Breast epithelium (tissue), 3 donors: Measurements from ENCODE around the gene PPP1R15B.

Experiments
- POLR2A ChIP-seq: fragments of 450-650 bp; IDR thresholded peaks from one replicate; pipeline ENCODE4 v1.6.1; 2016; ENCODE audit warnings: antibody characterized with exemption, mild to moderate bottlenecking, moderate library complexity
- POLR2AphosphoS5 ChIP-seq, 3 donors: sonication (generic); formaldehyde crosslinking; IDR thresholded peaks; one replicate each; pipeline ENCODE4 v1.6.1; 2017; ENCODE audit warnings: antibody characterized with exemption in 3 of 3
- TF ChIP-seq, protein P1 (sequence below), 3 donors: fragments of 450-650 bp; IDR thresholded peaks; one replicate each; pipeline ENCODE4 v1.5.1; 2016 to 2017; ENCODE audit warnings: antibody characterized with exemption in 3 of 3, mild to moderate bottlenecking in 3 of 3, moderate library complexity in 3 of 3

DNA sequence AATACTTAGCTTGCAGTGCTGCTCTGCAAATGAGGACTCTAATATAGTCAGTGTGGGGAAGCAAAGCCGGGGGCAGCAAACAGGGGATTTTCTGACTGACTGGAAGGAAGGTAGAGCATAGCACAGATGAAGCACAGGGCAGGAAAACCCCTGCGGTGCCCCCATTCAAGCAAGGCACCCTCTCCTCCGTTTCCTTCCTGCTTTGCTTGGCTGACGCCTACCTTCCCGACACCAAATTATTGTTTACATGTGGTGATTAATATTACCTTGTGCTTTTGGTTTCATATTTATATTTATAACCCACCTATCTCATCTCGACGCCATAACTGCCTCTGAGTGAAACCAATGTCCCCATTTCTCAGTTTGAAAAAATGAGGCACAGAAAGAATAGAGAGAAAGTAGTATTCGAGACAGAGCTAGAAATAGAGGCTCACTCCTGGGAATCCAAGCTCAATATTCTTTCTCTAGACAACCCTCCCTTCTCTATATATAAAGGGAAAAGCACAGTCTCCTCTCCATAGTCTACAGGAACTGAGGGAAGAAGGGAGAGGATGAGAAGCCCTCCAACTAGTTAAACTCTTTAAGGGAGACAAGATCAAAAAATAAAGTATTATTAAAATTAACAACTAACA is 41.6 kb upstream of the PPP1R15B start:
- TF ChIP-seq, protein P1, sequence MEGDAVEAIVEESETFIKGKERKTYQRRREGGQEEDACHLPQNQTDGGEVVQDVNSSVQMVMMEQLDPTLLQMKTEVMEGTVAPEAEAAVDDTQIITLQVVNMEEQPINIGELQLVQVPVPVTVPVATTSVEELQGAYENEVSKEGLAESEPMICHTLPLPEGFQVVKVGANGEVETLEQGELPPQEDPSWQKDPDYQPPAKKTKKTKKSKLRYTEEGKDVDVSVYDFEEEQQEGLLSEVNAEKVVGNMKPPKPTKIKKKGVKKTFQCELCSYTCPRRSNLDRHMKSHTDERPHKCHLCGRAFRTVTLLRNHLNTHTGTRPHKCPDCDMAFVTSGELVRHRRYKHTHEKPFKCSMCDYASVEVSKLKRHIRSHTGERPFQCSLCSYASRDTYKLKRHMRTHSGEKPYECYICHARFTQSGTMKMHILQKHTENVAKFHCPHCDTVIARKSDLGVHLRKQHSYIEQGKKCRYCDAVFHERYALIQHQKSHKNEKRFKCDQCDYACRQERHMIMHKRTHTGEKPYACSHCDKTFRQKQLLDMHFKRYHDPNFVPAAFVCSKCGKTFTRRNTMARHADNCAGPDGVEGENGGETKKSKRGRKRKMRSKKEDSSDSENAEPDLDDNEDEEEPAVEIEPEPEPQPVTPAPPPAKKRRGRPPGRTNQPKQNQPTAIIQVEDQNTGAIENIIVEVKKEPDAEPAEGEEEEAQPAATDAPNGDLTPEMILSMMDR (IDR thresholded peaks at IDR 0.05): no peak
- TF ChIP-seq POLR2A: no peak
- no peak for TF ChIP-seq POLR2AphosphoS5 (IDR thresholded peaks at IDR 0.05)
